Ecto neural progenitor cell (in vitro differentiated cells): ENCODE results near the gene FSTL5.

Experiments
- DNase-seq: peaks from one replicate; pipeline ENCODE4 v3.0.0-alpha.2; 2018; ENCODE audit warnings: low spot score

The FSTL5 gene

GRCh38 chr4:162102713-162103112 is 61.1 kb downstream of the FSTL5 start:
- DNase-seq, result no peak

- no peak for DNase-seq
Measured at GRCh38 chr4:162101337-162101736, 62.5 kb downstream of the FSTL5 start.

GRCh38 chr4:162075726-162076125 is 88.1 kb downstream of the FSTL5 start:
- no peak for DNase-seq

GRCh38 chr4:162061214-162061613 is 102.6 kb downstream of the FSTL5 start:
- no peak for DNase-seq

GRCh38 chr4:162059656-162060055 is 104.1 kb downstream of the FSTL5 start:
- DNase-seq, result no peak

GRCh38 chr4:162056990-162057389 is 106.8 kb downstream of the FSTL5 start:
- DNase-seq, result no peak

- no peak for DNase-seq
Measured at GRCh38 chr4:162046135-162046534, 117.7 kb downstream of the FSTL5 start.

GRCh38 chr4:162038112-162038511 is 125.7 kb downstream of the FSTL5 start:
- no peak for DNase-seq

- no peak for DNase-seq
Measured at GRCh38 chr4:162017863-162018262, 145.9 kb downstream of the FSTL5 start.

- DNase-seq, result no peak
Measured at GRCh38 chr4:162016991-162017390, 146.8 kb downstream of the FSTL5 start.

GRCh38 chr4:162016219-162016618 is 147.6 kb downstream of the FSTL5 start:
- DNase-seq, result no peak

- no peak for DNase-seq
Measured at GRCh38 chr4:162015090-162015489, 148.7 kb downstream of the FSTL5 start.

GRCh38 chr4:162011089-162011488 is 152.7 kb downstream of the FSTL5 start:
- no peak for DNase-seq

- no peak for DNase-seq
Measured at GRCh38 chr4:162010362-162010761, 153.4 kb downstream of the FSTL5 start.

GRCh38 chr4:161992317-161992716 is 171.5 kb downstream of the FSTL5 start:
- no peak for DNase-seq

- no peak for DNase-seq
Measured at GRCh38 chr4:161991811-161992210, 172.0 kb downstream of the FSTL5 start.

GRCh38 chr4:161990721-161991120 is 173.1 kb downstream of the FSTL5 start:
- no peak for DNase-seq

- DNase-seq, result no peak
Measured at GRCh38 chr4:161988946-161989345, 174.9 kb downstream of the FSTL5 start.

- no peak for DNase-seq
Measured at GRCh38 chr4:161987611-161988010, 176.2 kb downstream of the FSTL5 start.

GRCh38 chr4:161952382-161952781 is 211.4 kb downstream of the FSTL5 start:
- DNase-seq, result no peak

- no peak for DNase-seq
Measured at GRCh38 chr4:161949946-161950725, 213.7 kb downstream of the FSTL5 start.

GRCh38 chr4:161948026-161948770 is 215.6 kb downstream of the FSTL5 start:
- no peak for DNase-seq

- no peak for DNase-seq
Measured at GRCh38 chr4:161937596-161937995, 226.2 kb downstream of the FSTL5 start.
